GM21390 (cell line): ENCODE data around the gene ZNF653.
"Not testable (repeated sequence)": the region's sequence is repeated elsewhere in the genome, so short reads cannot be mapped to it uniquely, and the experiment has no call there.

Experiments
- ATAC-seq: cut with Tn5 transposase; IDR thresholded peaks from one replicate; pipeline ENCODE4 v1.9.1; 2021; ENCODE audit not compliant: unreplicated experiment

The ZNF653 gene

GRCh38 chr19:11483366-11484111, 22.1 kb downstream of the ZNF653 start:
- ATAC-seq: no peak

DNA sequence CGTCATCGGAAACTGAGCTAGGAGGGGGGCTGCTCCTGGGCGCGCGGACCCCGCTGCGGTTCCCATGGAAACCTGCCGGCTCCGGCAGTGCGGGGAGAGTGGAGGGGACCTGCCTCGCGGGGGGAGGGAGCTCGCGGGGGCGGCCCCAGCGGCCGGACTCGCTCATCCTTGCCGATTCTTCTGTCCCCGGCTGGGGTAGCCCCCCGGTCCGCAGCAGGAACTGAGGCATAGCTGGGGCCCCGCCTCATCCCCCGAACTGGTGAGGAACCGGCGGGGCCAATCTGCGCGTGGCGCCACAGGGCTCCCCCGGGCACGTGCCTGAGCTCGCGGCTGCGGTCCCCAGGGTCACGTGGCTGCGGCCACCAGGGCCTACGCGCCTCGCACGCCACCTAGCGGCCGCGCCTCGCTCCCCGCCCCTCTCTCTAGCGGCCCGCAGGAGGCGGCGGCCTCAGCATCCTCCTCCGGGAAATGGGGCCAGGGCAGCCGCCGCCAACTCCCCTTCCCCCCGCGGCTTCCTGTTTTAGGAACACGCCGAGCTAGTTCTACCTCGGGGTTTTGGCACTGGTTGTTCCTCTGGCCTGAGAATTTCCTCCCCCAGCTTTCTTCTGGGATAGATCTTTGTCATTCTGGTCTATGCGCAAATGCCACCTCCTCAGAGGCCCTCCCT, 23.1 kb downstream of the ZNF653 start:
- peak; percentile 52 for ATAC-seq

DNA sequence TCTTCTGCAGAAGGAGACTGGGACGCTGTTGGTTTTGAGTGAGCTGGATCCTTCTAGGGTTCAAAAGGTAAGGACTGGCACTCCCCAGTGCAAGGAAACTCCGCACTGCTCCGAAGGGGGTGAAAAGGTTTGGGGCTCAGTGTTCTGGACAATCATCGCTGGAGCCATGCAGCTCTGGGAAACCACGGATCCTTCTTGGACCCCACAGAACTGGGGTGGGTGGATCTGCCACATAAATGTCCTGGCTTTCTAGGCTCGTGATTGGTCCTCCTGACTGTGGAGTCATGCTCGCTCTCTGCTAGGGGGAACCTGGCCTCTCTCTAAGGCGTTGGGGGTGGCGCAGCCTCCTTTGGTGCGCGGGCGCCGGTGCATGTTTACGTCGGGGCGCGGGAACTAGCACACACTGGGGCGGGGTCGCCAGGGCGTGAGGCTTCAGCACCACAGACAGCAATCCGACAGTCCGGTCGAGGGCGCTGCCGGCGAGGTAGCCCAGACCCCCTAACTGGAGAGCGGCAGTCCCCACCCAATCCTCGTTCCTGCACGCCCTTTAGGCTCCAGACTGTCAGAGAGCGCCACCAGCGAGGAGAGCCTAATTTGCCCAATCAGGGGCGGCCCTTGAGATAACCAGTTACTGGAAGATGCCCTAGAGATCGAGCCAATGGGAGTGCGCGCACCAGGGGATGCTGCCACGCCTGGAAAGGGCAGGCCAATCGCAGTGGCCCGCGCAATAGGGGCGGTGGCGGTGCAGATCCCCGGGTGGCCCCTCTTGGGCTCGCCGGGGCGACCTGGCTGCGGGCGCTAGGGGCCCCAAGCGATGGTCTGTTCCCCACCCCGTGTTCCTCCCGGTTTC, 23.9 kb downstream of the ZNF653 start:
- peak; percentile 63 for ATAC-seq

DNA sequence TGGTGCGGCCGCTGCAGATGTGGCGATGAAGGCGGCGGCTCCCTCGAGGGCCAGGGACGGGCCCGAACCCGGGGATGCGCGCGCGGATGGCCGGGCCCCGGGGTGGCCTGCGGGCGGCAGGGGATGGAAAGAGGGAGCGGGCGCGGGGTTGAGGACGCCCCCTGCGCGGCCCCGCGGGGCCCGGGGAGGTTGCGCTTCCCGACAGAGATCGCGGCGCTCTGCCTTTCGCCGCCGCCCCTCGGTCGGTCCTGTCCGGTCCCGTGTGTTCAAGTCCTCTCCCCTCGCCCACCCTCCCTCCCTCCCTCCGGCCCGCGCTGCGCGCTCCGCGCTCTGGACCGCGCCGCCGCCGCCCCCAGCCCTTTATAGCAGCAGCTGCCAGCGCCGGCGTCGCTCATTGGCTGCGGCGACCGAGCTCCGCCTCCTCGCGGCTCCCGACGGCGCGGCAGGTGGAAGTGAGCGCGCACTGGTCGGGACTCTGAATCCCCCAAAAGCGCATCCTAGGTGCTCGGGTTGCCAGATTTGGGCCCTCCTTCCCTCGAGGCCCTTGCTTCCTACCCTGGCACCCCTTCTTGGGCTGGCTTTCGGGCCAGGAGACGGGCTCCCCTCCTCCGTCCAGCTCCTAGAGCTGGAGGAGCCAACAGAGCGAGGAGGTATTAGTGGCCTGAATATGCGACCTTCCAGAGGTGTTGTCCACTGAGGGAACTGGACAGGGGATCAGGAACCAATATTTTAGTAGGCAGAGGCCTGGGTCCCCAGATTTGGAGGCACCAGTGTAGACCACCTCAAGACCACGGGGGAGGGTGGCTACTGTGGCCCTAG, 24.7 kb downstream of the ZNF653 start, which contains the start of gene ELAVL3:
ELAVL3 (minus strand) TSS at position 332 of the 819 bp plus-strand sequence. CDS start 438 bp downstream, outside the sequence.
- ATAC-seq: no peak

DNA sequence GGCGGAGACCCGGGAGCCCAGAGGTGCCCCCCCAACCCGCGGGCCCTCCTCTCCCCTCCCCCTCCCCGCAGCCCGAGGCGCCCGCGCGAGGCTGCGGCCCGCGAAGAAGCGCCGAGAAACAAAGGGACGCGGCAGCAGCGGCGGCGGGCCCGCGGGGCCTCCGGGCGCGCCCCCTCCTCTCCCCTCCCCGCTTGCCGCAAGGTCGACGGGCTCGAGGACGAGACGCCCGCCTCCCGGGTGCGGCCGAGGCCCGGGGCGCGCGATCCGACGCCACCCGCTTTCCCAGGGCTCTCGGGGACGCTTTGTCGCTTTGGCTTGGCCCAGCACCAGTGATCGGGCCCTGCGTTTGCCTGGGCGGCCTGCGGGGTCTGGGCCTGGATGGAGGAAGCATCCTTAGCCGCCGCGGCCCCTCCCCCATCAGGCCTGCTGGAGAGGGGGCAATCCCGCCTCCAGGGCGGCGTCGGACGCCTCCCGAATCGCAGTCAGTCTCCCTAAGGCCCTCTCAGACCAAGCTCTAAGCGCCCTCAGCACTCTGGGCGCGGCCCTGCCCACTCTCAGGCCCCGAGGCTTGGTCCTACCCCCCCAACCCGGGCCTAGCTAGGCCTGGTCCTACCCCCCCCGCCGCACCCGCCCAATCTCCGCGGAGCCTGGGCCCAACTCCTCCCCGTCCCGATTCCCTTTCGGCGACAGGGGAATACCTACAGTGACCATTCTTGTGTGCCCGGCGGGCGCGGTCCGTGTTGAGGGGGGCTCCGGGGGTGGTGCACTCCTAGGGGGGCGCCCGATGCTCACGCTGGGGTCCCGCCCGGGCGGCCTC, 25.5 kb downstream of the ZNF653 start:
- ATAC-seq: no peak

DNA sequence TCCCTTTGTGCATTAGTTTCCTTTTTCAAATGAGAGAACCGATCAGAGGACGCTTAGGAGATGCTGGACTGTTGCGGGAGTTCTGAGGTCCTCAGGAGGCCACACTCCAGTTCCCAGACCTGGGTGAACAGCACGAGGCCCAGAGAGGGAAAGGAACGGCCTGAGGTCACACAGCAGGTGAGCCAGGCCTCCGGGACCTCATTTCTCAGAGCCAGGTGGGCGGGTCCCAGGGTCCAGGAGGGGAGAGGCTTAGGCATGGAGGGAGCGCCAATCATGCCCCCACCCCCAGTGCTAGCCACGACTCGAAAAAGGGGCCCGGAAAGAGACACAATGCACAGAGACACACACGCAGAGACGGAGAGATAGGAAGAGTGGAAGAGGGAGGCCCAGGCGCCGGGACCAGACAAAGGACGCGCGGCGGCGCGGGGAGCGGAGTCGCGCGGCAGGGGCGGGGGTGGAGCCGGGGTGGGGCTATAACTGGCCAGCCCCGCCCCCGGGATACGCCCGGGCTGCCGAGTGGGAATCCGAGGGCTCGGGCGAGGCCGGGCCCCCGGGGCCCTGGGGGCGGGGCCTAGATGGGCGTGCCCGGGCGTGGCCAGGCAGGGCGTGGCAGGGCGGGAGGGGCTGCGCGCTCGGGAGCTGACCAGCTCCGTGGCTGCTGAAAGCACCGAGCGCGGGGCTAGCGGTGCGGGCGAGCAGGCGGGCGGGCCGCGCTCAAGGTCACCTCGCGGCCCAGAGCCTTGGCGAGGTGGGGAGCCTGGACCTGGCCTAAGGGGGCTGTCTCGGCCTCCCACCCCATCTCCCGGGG, 26.3 kb downstream of the ZNF653 start:
- ATAC-seq: no peak

GRCh38 chr19:11478167-11479089, 27.2 kb downstream of the ZNF653 start:
- no peak for ATAC-seq

DNA sequence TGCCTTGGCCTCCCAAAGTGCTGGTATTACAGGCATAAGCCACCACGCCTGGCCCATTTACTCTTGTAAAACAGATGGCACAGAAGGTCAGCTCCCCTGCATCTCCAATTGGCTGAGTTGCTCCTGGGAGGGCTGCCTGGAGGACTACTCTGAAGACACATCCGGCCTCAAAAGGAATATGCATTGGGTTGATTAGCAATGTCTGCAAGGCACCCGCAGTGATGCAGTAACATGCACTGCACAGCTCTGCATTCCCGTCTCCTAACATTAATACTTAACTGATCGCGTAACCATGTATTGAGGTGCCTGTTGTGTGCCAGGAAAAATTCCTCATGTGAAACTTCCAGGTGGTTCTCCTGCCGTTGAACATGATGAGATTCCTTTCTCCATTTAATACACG, 29.8 kb downstream of the ZNF653 start:
- ATAC-seq: no peak

DNA sequence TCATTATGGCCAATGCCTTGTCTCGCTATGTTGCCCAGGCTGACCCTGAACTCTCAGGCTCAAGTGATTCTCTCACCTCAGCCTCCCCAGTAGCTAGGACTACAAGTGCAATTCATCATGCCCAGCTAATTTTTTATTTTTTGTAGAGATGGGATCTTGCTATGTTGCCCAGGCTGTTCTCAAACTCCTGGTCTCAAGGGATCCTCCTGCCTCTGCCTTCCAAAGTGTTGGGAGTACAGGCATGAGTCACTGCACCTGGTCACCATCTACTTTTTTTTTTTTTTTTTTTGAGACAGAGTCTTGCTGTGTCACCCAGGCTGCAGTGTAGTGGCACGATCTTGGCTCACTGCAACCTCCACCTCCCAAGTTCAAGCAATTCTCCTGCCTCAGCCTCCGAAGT, 30.3 kb downstream of the ZNF653 start:
- ATAC-seq: not testable (repeated sequence)

DNA sequence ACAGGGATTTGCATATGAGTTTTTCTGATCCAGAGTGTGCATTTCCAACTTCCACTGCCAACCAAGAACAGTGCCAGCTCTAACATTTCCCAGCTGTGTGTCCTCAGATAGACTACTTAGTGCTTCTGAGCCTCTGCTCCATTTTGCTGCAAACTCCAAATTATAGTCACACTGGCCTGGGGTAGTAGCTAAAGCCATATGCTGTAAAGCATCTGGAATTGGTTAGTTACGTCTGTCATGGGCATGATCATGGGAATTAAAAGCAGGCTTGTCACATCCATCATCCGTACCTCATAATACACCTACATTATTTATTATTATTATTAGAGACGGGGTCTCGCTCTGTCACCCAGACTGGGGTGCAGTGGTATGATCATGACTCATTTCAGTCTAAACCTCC, 31.9 kb downstream of the ZNF653 start:
- no peak for ATAC-seq

- not testable (repeated sequence) for ATAC-seq
These were observed 37.3 kb downstream of the ZNF653 start for GRCh38 chr19:11468266-11468845.

GRCh38 chr19:11465600-11465999, 40.0 kb downstream of the ZNF653 start:
- ATAC-seq: no peak

DNA sequence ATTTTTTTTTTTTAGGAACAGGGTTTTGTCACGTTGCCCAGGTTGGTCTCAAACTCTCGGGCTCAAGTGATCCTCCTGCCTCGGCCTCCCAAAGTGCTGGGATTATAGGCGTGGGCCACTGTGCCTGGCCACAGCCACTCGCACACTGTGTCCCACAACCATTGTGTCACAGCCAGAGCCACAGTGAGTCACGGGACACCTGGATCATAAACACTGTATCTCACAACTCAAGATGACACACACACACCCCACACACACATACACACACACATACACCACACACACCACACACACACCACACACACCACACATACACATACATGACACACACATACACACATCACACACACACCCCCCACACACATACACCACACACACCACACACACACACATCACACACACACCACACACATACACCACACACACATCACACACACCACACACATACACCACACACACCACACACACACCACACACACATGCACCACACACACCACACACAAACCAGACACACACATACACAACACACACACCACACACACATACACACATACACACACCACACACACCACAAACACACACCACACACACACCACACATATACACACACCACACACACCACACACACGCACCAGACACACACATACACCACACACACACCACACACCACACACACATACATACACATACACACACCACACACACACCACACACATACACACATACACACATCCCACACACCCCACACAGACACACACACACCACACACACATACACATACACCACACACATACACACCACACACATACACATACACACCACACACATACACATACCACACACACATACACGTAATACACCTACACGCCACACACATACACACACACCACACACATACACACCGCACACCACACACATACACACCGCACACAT, 41.0 kb downstream of the ZNF653 start:
- ATAC-seq: no peak

DNA sequence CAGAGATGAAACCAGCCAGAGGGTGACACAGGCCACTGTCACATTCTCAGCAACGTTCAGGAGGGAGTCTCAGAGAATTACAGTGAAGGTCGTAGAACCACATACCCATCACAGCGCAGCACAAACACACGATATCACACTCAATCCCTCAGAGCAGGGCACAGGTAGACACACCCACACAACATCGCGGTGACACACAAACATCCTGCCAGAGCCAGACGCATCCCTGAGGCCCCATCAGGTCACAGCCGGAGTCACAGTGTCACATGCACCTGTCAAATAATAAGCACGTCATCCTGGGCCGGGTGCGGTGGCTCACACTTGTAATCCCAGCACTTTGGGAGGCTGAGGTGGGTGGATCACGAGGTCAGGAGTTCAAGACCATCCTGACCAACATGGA, 42.2 kb downstream of the ZNF653 start:
- ATAC-seq: no peak

DNA sequence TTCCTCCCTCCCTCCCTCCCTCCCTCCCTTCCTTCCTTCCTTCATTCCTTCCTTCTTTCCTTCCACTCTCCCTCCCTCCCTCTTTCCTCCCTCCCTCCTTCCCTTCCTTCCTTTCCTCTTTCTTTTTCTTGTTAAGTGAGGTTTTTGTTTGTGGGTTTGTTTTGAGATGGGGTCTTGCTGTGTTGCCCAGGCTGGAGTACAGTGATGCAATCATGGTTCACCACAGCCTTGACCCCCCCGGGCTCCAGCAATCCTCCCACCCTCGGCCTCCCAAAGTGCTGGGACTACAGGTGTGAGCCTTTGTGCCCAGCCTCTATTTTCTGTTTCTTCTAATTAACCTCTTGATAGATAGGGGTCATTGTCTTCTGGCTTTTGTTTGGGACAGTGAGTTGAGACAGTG, 44.2 kb downstream of the ZNF653 start:
- no peak for ATAC-seq

GRCh38 chr19:11460207-11460606, 45.4 kb downstream of the ZNF653 start:
- ATAC-seq: no peak

GRCh38 chr19:11458912-11459311, 46.7 kb downstream of the ZNF653 start:
- ATAC-seq: not testable (repeated sequence)
